GM18505 (cell line): ENCODE results near the gene THAP2.

ENCODE experiments used
- ATAC-seq: cut with Tn5 transposase; IDR thresholded peaks from one replicate; pipeline ENCODE4 v1.9.1; 2021; ENCODE audit not compliant: unreplicated experiment
- POLR2A ChIP-seq: IDR thresholded peaks from 4 replicates; pipeline ENCODE4 v1.6.1; 2011; ENCODE audit warnings: borderline replicate concordance; ENCODE audit not compliant: insufficient read depth, insufficient read length; ENCODE audit errors: extremely low read depth

THAP2 gene

GRCh38 chr12:71663561-71664410, at the start of gene THAP2, which contains the start of gene ZFC3H1:
TSS of gene THAP2 (plus strand) at chr12:71664301. CDS start at chr12:71664510, 209 bp downstream.
TSS of gene ZFC3H1 (minus strand) at chr12:71663848. CDS start at chr12:71663610, 238 bp downstream.
- peak; percentile 90 for ATAC-seq
- TF ChIP-seq POLR2A = peak; percentile 87

- no peak for ATAC-seq
- TF ChIP-seq POLR2A = no peak
Measured at GRCh38 chr12:71621938-71622337, 42.2 kb upstream of the THAP2 start.

DNA sequence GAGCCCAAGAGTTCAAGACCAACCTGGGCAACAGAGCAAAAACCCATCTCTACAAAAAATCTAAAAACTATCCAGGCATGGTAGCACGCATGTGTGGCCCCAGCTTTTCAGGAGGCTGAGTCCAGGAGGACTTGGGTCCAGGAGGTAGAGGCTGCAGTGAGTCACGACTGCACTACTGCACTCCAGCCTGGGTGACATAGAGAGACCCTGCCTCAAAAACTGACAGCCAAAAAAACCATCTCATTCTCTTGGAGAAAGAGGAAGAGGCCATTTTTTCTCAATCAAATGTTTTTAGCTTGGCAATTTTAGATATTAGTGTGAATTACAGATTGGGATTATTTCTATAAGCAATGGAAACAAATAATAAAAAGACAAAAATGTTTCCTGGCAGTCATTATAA, 38.6 kb upstream of the THAP2 start:
- TF ChIP-seq POLR2A = no peak
- ATAC-seq = no peak

DNA sequence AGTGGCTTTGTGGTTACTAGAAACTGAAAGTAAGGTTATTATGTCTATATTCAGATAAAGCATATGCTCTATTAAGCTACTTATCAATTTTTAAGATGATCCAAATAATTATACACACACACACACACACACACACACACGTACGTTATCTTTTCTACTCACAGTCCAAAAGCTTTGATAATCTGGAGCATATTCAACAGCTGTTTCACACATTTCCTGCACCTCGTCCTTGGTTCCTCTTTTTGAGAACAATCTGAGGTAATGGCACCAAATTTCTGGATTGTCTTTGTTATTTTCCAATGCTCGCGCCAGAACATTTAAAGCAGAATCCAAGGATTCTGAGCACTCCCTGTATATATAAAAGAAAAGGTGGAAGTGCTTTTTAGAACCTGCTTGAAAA, 38.0 kb upstream of the THAP2 start:
- TF ChIP-seq POLR2A = no peak
- peak; percentile 70 for ATAC-seq

DNA sequence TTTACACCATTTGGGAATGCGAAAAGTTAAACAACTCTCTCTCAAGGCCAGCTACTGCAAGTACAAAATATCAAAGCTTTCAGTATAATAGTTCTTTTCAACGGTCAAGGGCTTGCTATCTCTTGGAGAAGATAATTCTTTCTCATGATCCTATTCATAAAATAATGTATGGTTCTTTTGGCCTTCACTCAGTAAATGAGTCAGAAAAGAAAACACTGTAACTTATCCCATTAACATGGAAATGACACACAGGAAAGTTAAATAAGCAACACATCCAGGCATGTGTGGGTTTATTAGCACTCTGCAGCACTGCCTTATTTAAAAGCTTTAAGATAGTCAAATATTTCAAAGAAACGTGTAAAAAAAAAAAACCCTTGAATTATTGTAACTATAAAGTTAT, 37.3 kb upstream of the THAP2 start:
- TF ChIP-seq POLR2A = no peak
- no peak for ATAC-seq

DNA sequence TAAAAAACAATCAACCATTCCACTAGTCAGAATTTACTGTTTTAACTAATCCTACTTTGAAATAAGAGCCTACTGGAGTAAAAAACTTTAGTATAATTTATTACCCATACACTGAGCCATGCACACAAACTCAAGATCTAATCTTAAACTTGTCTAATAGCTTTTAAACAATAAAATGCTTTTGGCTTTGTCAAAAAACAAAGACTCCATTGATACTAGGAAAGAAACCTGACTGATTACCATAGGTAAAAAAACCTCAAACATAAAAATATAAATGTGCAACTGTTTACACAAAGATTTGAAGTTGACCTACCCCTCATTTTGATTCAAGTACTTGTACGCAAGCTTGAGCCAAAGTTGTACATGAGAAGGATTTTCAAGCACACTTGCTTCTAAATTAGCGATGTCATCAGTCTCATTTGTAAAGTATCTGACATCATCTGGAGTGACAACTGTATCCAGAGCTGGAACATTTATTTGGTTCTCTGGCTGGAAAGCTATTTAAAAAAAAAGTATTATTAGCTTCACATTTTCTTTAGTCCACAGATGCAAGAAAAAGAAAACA, 36.6 kb upstream of the THAP2 start:
- no peak for TF ChIP-seq POLR2A
- ATAC-seq = no peak

DNA sequence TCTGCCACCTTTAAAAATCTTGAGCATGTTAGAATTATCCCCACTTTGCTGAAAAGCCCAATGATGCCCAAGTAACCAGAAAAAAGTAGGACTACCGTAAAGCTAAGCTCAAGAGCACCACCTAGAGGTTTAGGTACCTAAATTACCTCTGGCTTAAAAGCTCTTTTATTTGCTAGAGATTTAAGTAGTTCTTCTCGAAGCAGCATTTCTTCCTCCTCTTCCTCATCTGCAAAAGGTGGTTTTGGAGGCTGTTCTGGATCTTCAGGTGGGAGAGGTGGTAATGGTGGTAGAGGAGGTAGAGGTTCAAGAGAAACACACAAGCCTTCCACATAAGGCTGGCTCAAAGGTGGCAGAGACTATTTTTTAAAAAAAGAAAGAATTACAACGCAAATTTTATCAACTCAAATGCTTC, 27.4 kb upstream of the THAP2 start:
- no peak for ATAC-seq
- no peak for TF ChIP-seq POLR2A

DNA sequence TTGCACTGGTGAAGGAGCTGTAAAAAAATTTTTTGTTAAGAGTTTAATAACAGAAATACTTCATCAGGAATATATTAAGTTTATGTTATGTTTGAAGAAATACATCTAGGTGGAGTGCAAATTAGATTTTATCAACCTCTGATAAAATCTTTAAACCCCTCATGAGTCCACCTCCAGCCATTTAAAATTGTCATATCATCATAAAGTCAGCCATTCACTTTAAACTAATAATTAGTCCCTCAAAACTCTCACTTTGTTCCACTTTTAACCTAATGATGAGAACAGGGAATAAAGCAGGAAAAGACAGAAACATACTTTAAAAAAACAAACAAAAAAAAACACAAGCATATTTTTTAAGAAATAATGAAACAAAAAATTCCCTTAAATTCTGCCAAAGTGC, 25.6 kb upstream of the THAP2 start:
- ATAC-seq = no peak
- no peak for TF ChIP-seq POLR2A

DNA sequence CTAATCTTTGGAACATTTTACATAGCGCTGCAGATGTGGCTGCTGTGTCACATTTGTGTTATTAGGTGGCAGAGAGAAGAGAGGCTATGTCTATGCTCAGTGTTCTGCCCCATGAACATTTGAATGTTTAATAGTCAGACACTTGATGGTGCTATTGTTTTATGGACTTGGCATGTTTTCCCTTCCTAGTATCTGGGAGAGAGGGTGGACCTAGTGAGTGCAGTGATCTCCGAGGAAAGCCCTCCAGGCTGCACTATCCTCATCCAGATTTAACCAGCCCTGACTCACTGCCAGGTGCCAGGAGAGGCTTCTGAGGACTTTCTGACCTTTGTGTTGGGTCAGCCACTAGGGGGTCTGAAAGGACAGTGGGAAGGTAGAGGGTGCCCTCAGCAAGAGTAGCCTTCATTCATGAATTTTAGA, 24.8 kb upstream of the THAP2 start:
- TF ChIP-seq POLR2A = no peak
- peak; percentile 45 for ATAC-seq

DNA sequence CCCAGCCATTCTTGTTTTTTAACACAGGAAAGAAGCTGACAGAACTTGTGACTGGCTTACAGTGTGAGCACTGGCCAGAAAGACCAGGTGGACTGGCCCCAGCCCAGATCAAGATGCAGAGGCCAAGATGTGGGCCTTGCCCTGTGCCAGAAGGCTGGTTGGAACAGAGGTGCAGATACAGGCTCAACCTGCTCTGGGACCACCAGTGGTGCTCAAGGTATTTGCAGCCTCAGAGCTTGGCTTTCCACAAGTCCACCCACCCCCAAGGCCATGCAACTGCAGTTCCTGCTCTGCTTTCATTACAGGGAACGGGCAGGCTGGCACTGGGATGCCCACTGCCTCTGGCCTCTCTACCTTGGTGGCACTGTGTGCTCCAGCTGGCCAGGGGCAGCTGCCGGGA, 23.8 kb upstream of the THAP2 start:
- TF ChIP-seq POLR2A = no peak
- ATAC-seq = no peak

GRCh38 chr12:71641390-71641789, 22.7 kb upstream of the THAP2 start:
- ATAC-seq = no peak
- TF ChIP-seq POLR2A = no peak

- no peak for ATAC-seq
- TF ChIP-seq POLR2A = no peak
Measured at GRCh38 chr12:71642264-71642663, 21.8 kb upstream of the THAP2 start.

DNA sequence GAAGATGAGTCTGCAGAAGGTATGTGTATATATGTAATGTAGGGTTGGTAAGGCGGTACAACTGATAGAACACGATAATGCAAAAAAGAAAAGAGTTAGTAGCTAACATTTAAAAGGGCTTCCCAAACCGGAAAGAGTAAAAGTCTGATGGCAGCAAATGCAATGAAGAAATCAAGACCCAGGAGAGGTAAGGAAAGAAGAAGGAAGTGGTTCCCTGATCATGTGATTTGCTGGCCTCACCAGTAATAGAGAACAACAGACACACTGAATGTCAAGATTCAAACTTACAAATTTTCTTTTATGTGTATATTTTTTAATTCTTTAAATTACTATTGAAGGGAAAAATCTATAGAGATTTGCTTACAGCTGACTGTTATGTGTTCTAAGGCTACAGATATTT, 18.8 kb upstream of the THAP2 start:
- ATAC-seq = no peak
- TF ChIP-seq POLR2A = no peak

DNA sequence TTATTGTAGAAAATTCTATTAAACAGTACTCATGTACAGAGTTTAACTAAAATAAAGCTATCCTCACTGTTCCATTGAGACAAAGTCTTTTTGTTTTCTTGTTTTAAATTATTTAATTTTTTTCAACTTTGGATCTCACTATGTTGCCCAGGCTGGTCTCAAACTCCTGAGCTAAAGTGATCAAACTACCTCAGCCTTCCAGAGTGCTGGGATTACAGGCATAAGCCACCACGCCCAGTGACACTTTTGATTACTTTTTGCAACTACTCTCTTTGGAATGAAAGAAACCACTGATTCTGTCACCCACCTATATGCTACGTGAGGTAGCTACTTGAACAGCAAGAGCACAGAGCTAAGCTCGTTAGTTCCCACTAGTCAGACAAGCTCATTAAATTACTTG, 17.6 kb upstream of the THAP2 start:
- no peak for ATAC-seq
- TF ChIP-seq POLR2A = no peak

DNA sequence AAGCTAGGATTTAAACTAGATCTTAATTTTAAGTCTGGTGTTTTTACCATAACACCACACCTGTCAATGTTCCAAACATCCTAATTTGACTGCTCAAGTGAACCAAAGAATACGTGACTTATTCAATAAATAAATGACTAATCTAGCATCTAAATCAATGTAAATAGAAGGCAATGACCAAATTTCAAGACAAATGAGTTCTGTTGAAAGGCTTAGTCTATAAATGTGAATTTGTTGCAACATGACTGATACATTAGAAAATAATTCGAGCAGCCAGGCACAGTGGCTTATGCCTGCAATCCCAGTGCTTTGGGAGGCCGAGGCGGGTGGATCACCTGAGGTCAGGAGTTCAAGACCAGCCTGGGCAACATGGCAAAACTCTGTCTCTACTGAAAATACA, 15.6 kb upstream of the THAP2 start:
- no peak for ATAC-seq
- TF ChIP-seq POLR2A = no peak

- no peak for ATAC-seq
- TF ChIP-seq POLR2A = no peak
Measured at GRCh38 chr12:71649401-71649800, 14.7 kb upstream of the THAP2 start.
